GM23248 (cell line): Measurements from ENCODE around the gene SYNE1.

Experiments used
- EZH2 ChIP-seq: fragments of 200-600 bp; sonication (generic); IDR thresholded peaks from 2 replicates; pipeline ENCODE4 v1.6.1; 2018; ENCODE audit warnings: antibody characterized with exemption, mild to moderate bottlenecking; ENCODE audit not compliant: insufficient read depth, poor library complexity, severe bottlenecking
- EZH2phosphoT487 ChIP-seq: fragments of 200-600 bp; sonication (generic); IDR thresholded peaks from 2 replicates; pipeline ENCODE4 v1.6.1; 2018; ENCODE audit warnings: antibody characterized with exemption, moderate library complexity, mild to moderate bottlenecking, low read depth; ENCODE audit not compliant: insufficient read depth

DNA sequence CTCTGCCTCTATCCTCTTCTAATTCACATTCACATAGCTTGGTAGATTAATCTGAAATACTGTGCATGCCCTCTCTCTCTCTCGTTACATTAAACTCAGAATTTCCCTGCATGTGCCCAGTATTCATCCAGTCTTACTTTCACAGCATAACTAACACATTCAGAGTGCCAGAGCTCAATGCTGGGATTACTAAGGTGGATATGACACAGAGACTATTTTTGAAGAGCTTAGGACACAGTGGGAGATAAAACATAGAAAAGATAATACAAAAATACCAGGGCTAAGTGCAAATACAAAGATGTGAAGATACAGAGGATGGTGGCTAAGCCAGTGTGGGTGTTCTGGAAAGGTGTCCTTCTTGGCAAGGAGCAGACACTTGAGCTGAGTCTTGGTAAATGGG lies 6.3 kb downstream of the SYNE1 start:
- TF ChIP-seq EZH2phosphoT487 (no peak), EZH2 (no peak)
